Thymus (tissue), 11 donors: Measurements from ENCODE around the gene ERBB4. TPM values are rescaled to one million over a fixed set of nuclear protein-coding genes. Genes with fewer than 3 reads are reported as not detected.

ENCODE experiments used
- DNase-seq, 9 donors: peaks; one replicate each; pipeline ENCODE4 v3.0.0-alpha.2; 2013; ENCODE audit warnings: low spot score in 9 of 9, low read depth in 6 of 9, missing footprints in 1 of 9
- H3K27ac ChIP-seq, 2 donors: one replicate each; pipeline ENCODE4 v1.5.1; 2013; ENCODE audit warnings: control low read depth in 1 of 2, low read depth in 1 of 2, low read length in 1 of 2, mild to moderate bottlenecking in 1 of 2, moderate library complexity in 1 of 2
- H3K27me3 ChIP-seq, 2 donors: one replicate each; pipeline ENCODE4 v1.5.1; 2013; ENCODE audit warnings: low read length in 1 of 2; ENCODE audit not compliant: control insufficient read depth in 2 of 2, insufficient read depth in 1 of 2
- H3K36me3 ChIP-seq, 2 donors: one replicate each; pipeline ENCODE4 v1.5.1; 2013; ENCODE audit warnings: low read length in 1 of 2, mild to moderate bottlenecking in 1 of 2, moderate library complexity in 1 of 2; ENCODE audit not compliant: control insufficient read depth in 2 of 2, insufficient read depth in 2 of 2
- H3K4me1 ChIP-seq, 2 donors: one replicate each; pipeline ENCODE4 v1.5.1; 2013; ENCODE audit warnings: low read length in 2 of 2; ENCODE audit not compliant: control insufficient read depth in 2 of 2, insufficient read depth in 2 of 2
- H3K4me3 ChIP-seq, 2 donors: one replicate each; pipeline ENCODE4 v1.5.1; 2013; ENCODE audit warnings: low read length in 2 of 2, control low read depth in 1 of 2, mild to moderate bottlenecking in 1 of 2
- H3K9me3 ChIP-seq, 2 donors: one replicate each; pipeline ENCODE4 v1.5.1; 2013; ENCODE audit warnings: low read length in 1 of 2, mild to moderate bottlenecking in 1 of 2; ENCODE audit not compliant: control insufficient read depth in 2 of 2, insufficient read depth in 1 of 2
- WGBS: extraction: QIAGEN DNeasy Blood & Tissue Kit; methylation state at CpG from one replicate; pipeline ENCODE4 v1.1.7; 2013; 5-methylcytosine and 5-hydroxymethylcytosine counted together
- polyA plus RNA-seq: library from polyadenylated mRNA; stranded (reverse); fragments of 200-250 nt; gene quantifications from one replicate; pipeline ENCODE4 v1.2.3, GENCODE V29; 2013
- total RNA-seq: library from RNA; stranded (reverse); fragments of 120-200 nt; gene quantifications from one replicate; pipeline ENCODE4 v1.2.4, GENCODE V29; 2013
- donor health status: healthy.

The ERBB4 gene
- total and polyA plus RNA-seq, 2 donors: 0.16 to 0.19 TPM

- no peaks in the 10 kb centered on the region for H3K27me3 ChIP-seq
- no peaks in the 10 kb centered on the region for H3K36me3 ChIP-seq
- no peaks in the 10 kb centered on the region for H3K4me1 ChIP-seq
- no peak overlapping the region for H3K4me3 ChIP-seq
- no peaks in the 10 kb centered on the region for H3K9me3 ChIP-seq
- DNase-seq: no peak
- WGBS: 90% methylated on average over 1 of the region's 1 CpG
- no peak overlapping the region for H3K27ac ChIP-seq
Measured at GRCh38 chr2:211748339-211748738, 790.3 kb downstream of the ERBB4 start.

GRCh38 chr2:211745295-211746097 lies 793.1 kb downstream of the ERBB4 start:
- no peak overlapping the region for H3K27ac ChIP-seq
- no peaks in the 10 kb centered on the region for H3K27me3 ChIP-seq
- H3K36me3 ChIP-seq: no peaks in the 10 kb centered on the region
- H3K4me3 ChIP-seq: no peak overlapping the region
- H3K9me3 ChIP-seq: no peaks in the 10 kb centered on the region
- WGBS: 56% methylated on average over 4 of the region's 4 CpGs
- no peaks in the 10 kb centered on the region for H3K4me1 ChIP-seq
- DNase-seq: peak in 7 of 9 donors; percentile 6 to 61 (median 13)

GRCh38 chr2:211744379-211744778 lies 794.2 kb downstream of the ERBB4 start:
- no peak for DNase-seq
- WGBS: 76% methylated on average over 5 of the region's 5 CpGs
- Histone ChIP-seq H3K9me3 (no peaks in the 10 kb centered on the region), H3K4me3 (no peak overlapping the region), H3K4me1 (no peaks in the 10 kb centered on the region), H3K27ac (no peak overlapping the region), H3K36me3 (no peaks in the 10 kb centered on the region), H3K27me3 (no peaks in the 10 kb centered on the region)

GRCh38 chr2:211741966-211742365 lies 796.6 kb downstream of the ERBB4 start:
- Histone ChIP-seq H3K4me3 (no peak overlapping the region), H3K9me3 (no peaks in the 10 kb centered on the region), H3K27ac (no peak overlapping the region), H3K4me1 (no peaks in the 10 kb centered on the region), H3K27me3 (no peaks in the 10 kb centered on the region), H3K36me3 (no peaks in the 10 kb centered on the region)
- DNase-seq: no peak
- 94% methylated on average over 4 of the region's 4 CpGs for WGBS

- Histone ChIP-seq H3K9me3 (no peaks in the 10 kb centered on the region), H3K27me3 (no peaks in the 10 kb centered on the region), H3K36me3 (no peaks in the 10 kb centered on the region), H3K4me1 (no peaks in the 10 kb centered on the region), H3K4me3 (no peak overlapping the region), H3K27ac (no peak overlapping the region)
- 64% methylated on average over 3 of the region's 3 CpGs for WGBS
- DNase-seq: no peak
Measured at GRCh38 chr2:211737282-211737681, 801.3 kb downstream of the ERBB4 start.

GRCh38 chr2:211730215-211730614 lies 808.4 kb downstream of the ERBB4 start:
- WGBS: 58% methylated on average over 2 of the region's 2 CpGs
- Histone ChIP-seq H3K9me3 (no peaks in the 10 kb centered on the region), H3K4me3 (no peak overlapping the region), H3K36me3 (no peaks in the 10 kb centered on the region), H3K4me1 (no peaks in the 10 kb centered on the region), H3K27me3 (no peaks in the 10 kb centered on the region), H3K27ac (no peak overlapping the region)
- no peak for DNase-seq

- H3K27ac ChIP-seq: no peak overlapping the region
Measured at GRCh38 chr2:211729433-211729832, 809.2 kb downstream of the ERBB4 start.

GRCh38 chr2:211724933-211725332 lies 813.7 kb downstream of the ERBB4 start:
- no peak for DNase-seq
- whole genome bisulfite sequencing: 95% methylated on average over 5 of the region's 5 CpGs
- H3K27me3 ChIP-seq: no peaks in the 10 kb centered on the region

More at GRCh38 chr2:211729433-211729832, 809.2 kb downstream of the ERBB4 start:
- Histone ChIP-seq H3K4me3 (no peak overlapping the region), H3K9me3 (no peaks in the 10 kb centered on the region), H3K36me3 (no peaks in the 10 kb centered on the region), H3K4me1 (no peaks in the 10 kb centered on the region), H3K27me3 (no peaks in the 10 kb centered on the region)
- no peak for DNase-seq

GRCh38 chr2:211723398-211723797 lies 815.2 kb downstream of the ERBB4 start:
- H3K27ac ChIP-seq: no peak overlapping the region
- H3K36me3 ChIP-seq: no peaks in the 10 kb centered on the region
- H3K9me3 ChIP-seq: no peaks in the 10 kb centered on the region
- DNase-seq: no peak
- H3K27me3 ChIP-seq: no peaks in the 10 kb centered on the region
- 85% methylated on average over 1 of the region's 1 CpG for WGBS
- no peaks in the 10 kb centered on the region for H3K4me1 ChIP-seq
- no peak overlapping the region for H3K4me3 ChIP-seq

More at GRCh38 chr2:211724933-211725332, 813.7 kb downstream of the ERBB4 start:
- Histone ChIP-seq H3K4me1 (no peaks in the 10 kb centered on the region), H3K4me3 (no peak overlapping the region), H3K27ac (no peak overlapping the region), H3K36me3 (no peaks in the 10 kb centered on the region), H3K9me3 (no peaks in the 10 kb centered on the region)
